Gastroesophageal sphincter (tissue), 3 donors: ENCODE measurements around the gene AQR.

Experiments
- CTCF ChIP-seq, 4 experiments: fragments of 200-600 bp in 2 of 4; fragments of 450-650 bp in 2 of 4; sonication (generic) in 1 of 4; IDR thresholded peaks; one replicate each; pipeline ENCODE4 v1.5.1; 2017 to 2019; ENCODE audit warnings: antibody characterized with exemption in 4 of 4, mild to moderate bottlenecking in 2 of 4, moderate library complexity in 2 of 4
- EP300 ChIP-seq: sonication (generic); formaldehyde crosslinking; IDR thresholded peaks from one replicate; pipeline ENCODE4 v1.6.1; 2017; ENCODE audit warnings: antibody characterized with exemption, mild to moderate bottlenecking
- POLR2AphosphoS5 ChIP-seq: sonication (generic); formaldehyde crosslinking; IDR thresholded peaks from one replicate; pipeline ENCODE4 v1.6.1; 2017; ENCODE audit warnings: antibody characterized with exemption

DNA sequence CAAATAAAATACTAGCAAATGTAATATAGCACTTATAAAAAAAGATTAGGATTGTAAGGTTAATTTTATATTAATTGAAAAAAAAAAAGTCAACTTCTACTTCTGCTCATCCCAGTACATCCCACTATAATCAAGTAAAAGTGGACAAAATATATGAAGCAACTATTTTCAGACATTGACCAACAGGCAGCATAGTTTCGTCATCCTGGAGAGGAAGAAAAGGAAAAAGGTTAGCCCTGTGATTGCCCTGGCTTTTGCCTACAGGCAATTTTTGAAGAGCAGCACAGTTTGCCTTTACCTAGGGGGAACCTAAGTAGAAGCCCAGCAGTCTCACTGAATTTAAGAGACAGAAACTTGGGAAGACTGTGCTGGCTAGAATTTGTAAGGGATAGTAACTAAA, 121.9 kb downstream of the AQR start:
- TF ChIP-seq CTCF (IDR thresholded peaks at IDR 0.05) (no peak), POLR2AphosphoS5 (no peak), EP300 (no peak)
